HEK293 (cell line): ENCODE data around the gene SAMD4B.

Experiments used
- IKZF3 ChIP-seq: fragments of 450-650 bp; IDR thresholded peaks from 2 replicates; pipeline ENCODE4 v1.5.0; 2018; ENCODE audit warnings: missing biosample characterization, mild to moderate bottlenecking, missing genetic modification characterization, moderate library complexity
- KLF10 ChIP-seq: fragments of 450-650 bp; IDR thresholded peaks from 2 replicates; pipeline ENCODE4 v1.5.1; 2018; ENCODE audit warnings: missing biosample characterization, mild to moderate bottlenecking, missing genetic modification characterization
- KLF8 ChIP-seq: fragments of 450-650 bp; formaldehyde crosslinking; IDR thresholded peaks from 2 replicates; pipeline ENCODE4 v1.5.1; 2016; ENCODE audit warnings: missing biosample characterization, missing genetic modification characterization
- OVOL3 ChIP-seq: fragments of 450-650 bp; formaldehyde crosslinking; IDR thresholded peaks from 2 replicates; pipeline ENCODE4 v1.5.1; 2016; ENCODE audit warnings: missing biosample characterization, missing genetic modification characterization
- SALL2 ChIP-seq: fragments of 450-650 bp; formaldehyde crosslinking; IDR thresholded peaks from 2 replicates; pipeline ENCODE4 v1.5.0; 2017; ENCODE audit warnings: missing biosample characterization, mild to moderate bottlenecking, missing genetic modification characterization, borderline replicate concordance
- SCRT2 ChIP-seq: fragments of 450-650 bp; formaldehyde crosslinking; IDR thresholded peaks from 2 replicates; pipeline ENCODE4 v1.5.1; 2016; ENCODE audit warnings: missing biosample characterization, missing genetic modification characterization
- ZNF112 ChIP-seq: fragments of 450-650 bp; formaldehyde crosslinking; IDR thresholded peaks from 2 replicates; pipeline ENCODE4 v1.5.0; 2017; ENCODE audit warnings: missing biosample characterization, missing genetic modification characterization
- ZNF114 ChIP-seq: fragments of 450-650 bp; formaldehyde crosslinking; IDR thresholded peaks from 2 replicates; pipeline ENCODE4 v1.5.0; 2017; ENCODE audit warnings: missing biosample characterization, missing genetic modification characterization
- ZNF239 ChIP-seq: fragments of 450-650 bp; formaldehyde crosslinking; IDR thresholded peaks from 2 replicates; pipeline ENCODE4 v1.5.1; 2016; ENCODE audit warnings: missing biosample characterization, missing genetic modification characterization
- ZNF24 ChIP-seq: fragments of 450-650 bp; formaldehyde crosslinking; IDR thresholded peaks from 2 replicates; pipeline ENCODE4 v1.5.1; 2016; ENCODE audit warnings: missing biosample characterization, missing genetic modification characterization
- ZNF341 ChIP-seq: fragments of 450-650 bp; formaldehyde crosslinking; IDR thresholded peaks from 2 replicates; pipeline ENCODE4; 2016; ENCODE audit warnings: low read depth, missing biosample characterization, missing genetic modification characterization
- ZNF37A ChIP-seq: fragments of 450-650 bp; IDR thresholded peaks from 2 replicates; pipeline ENCODE4 v1.5.1; 2018; ENCODE audit warnings: missing biosample characterization, missing genetic modification characterization
- ZNF501 ChIP-seq: fragments of 450-650 bp; formaldehyde crosslinking; IDR thresholded peaks from 2 replicates; pipeline ENCODE4 v1.5.1; 2016; ENCODE audit warnings: missing biosample characterization, missing genetic modification characterization
- ZNF510 ChIP-seq: fragments of 450-650 bp; formaldehyde crosslinking; IDR thresholded peaks from 2 replicates; pipeline ENCODE4 v1.5.1; 2018; ENCODE audit warnings: mild to moderate bottlenecking, missing genetic modification characterization, missing biosample characterization; ENCODE audit not compliant: insufficient replicate concordance
- ZNF521 ChIP-seq: fragments of 450-650 bp; formaldehyde crosslinking; IDR thresholded peaks from 2 replicates; pipeline ENCODE4 v1.5.1; 2017; ENCODE audit warnings: missing biosample characterization, mild to moderate bottlenecking, missing genetic modification characterization
- ZNF555 ChIP-seq: fragments of 450-650 bp; formaldehyde crosslinking; conservative IDR thresholded peaks from 2 replicates; pipeline ENCODE4 v1.5.1; 2017; ENCODE audit warnings: missing biosample characterization, mild to moderate bottlenecking, missing genetic modification characterization, inconsistent platforms
- ZNF585B ChIP-seq: fragments of 450-650 bp; formaldehyde crosslinking; IDR thresholded peaks from 2 replicates; pipeline ENCODE4 v1.5.1; 2016; ENCODE audit warnings: missing biosample characterization, missing genetic modification characterization
- ZNF768 ChIP-seq: fragments of 450-650 bp; formaldehyde crosslinking; IDR thresholded peaks from 2 replicates; pipeline ENCODE4 v1.5.1; 2018; ENCODE audit warnings: missing biosample characterization, mild to moderate bottlenecking, missing genetic modification characterization
- ZSCAN23 ChIP-seq: fragments of 450-650 bp; formaldehyde crosslinking; IDR thresholded peaks from 2 replicates; pipeline ENCODE4 v1.5.1; 2016; ENCODE audit warnings: missing biosample characterization, missing genetic modification characterization
- TF ChIP-seq, protein P1 (sequence below): fragments of 450-650 bp; formaldehyde crosslinking; conservative IDR thresholded peaks from 2 replicates; pipeline ENCODE4 v1.5.1; 2016; ENCODE audit warnings: low read depth, missing biosample characterization, missing genetic modification characterization
- TF ChIP-seq, protein P2 (sequence below): fragments of 450-650 bp; IDR thresholded peaks from 2 replicates; pipeline ENCODE4 v1.5.1; 2018; ENCODE audit warnings: missing biosample characterization, missing genetic modification characterization
- TF ChIP-seq, protein P3 (sequence below): fragments of 450-650 bp; formaldehyde crosslinking; IDR thresholded peaks from 2 replicates; pipeline ENCODE4; 2016; ENCODE audit warnings: missing biosample characterization, missing genetic modification characterization
- TF ChIP-seq, protein P4 (sequence below): fragments of 450-650 bp; formaldehyde crosslinking; optimal IDR thresholded peaks from 2 replicates; pipeline ENCODE3; 2016; ENCODE audit warnings: missing biosample characterization, mild to moderate bottlenecking, missing genetic modification characterization
- TF ChIP-seq, protein P5 (sequence below): fragments of 450-650 bp; formaldehyde crosslinking; IDR thresholded peaks from 2 replicates; pipeline ENCODE4 v1.5.1; 2016; ENCODE audit warnings: missing biosample characterization, missing genetic modification characterization
- TF ChIP-seq, protein P6 (sequence below): fragments of 450-650 bp; formaldehyde crosslinking; IDR thresholded peaks from 2 replicates; pipeline ENCODE4 v1.5.1; 2016; ENCODE audit warnings: missing biosample characterization, missing genetic modification characterization
- TF ChIP-seq, protein P7 (sequence below): fragments of 450-650 bp; formaldehyde crosslinking; IDR thresholded peaks from 2 replicates; pipeline ENCODE4 v1.5.1; 2016; ENCODE audit warnings: missing biosample characterization, missing genetic modification characterization
- TF ChIP-seq, protein P8 (sequence below): fragments of 450-650 bp; formaldehyde crosslinking; IDR thresholded peaks from 2 replicates; pipeline ENCODE4 v1.5.1; 2016; ENCODE audit warnings: missing biosample characterization, missing genetic modification characterization

The SAMD4B gene

DNA sequence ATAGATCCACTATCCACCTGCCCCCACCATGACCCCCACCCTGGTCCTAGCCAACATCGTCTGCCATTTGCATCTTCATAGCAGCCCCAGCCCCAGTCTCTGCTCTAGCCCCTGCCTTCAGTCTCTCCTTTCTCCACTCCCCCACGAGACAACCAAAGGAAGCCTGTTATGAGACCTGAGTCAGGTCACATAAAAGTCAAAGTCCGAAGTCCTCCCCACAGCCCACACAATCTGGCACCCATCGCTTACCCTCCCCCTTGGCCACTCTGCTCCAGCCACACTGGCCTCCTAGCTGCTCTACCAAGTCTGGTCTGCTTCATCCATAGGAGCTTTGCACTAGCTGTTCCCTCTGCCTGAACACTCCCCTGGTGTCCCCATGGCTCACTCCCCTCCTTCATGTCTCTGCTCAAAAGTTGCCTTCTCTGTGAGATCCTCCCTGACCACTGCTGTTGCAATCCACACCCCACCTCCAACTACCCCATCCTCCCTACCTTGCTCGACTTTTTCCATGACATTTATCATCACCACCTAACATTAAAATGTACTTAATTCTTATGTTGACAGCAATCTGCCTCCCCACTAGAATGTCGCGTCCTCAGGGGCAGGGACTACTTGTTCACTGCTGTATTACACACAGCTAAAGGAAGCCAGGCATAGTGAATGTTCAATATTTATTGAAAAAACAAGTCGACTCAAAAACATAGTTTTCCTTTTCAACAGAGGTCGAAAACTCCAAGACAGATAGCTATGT is 69.0 kb downstream of the SAMD4B start (continued):
- TF ChIP-seq ZNF239 (tag by site-specific recombination), result no peak
- TF ChIP-seq, protein P1, sequence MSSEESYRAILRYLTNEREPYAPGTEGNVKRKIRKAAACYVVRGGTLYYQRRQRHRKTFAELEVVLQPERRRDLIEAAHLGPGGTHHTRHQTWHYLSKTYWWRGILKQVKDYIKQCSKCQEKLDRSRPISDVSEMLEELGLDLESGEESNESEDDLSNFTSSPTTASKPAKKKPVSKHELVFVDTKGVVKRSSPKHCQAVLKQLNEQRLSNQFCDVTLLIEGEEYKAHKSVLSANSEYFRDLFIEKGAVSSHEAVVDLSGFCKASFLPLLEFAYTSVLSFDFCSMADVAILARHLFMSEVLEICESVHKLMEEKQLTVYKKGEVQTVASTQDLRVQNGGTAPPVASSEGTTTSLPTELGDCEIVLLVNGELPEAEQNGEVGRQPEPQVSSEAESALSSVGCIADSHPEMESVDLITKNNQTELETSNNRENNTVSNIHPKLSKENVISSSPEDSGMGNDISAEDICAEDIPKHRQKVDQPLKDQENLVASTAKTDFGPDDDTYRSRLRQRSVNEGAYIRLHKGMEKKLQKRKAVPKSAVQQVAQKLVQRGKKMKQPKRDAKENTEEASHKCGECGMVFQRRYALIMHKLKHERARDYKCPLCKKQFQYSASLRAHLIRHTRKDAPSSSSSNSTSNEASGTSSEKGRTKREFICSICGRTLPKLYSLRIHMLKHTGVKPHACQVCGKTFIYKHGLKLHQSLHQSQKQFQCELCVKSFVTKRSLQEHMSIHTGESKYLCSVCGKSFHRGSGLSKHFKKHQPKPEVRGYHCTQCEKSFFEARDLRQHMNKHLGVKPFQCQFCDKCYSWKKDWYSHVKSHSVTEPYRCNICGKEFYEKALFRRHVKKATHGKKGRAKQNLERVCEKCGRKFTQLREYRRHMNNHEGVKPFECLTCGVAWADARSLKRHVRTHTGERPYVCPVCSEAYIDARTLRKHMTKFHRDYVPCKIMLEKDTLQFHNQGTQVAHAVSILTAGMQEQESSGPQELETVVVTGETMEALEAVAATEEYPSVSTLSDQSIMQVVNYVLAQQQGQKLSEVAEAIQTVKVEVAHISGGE (tag by site-specific recombination), result 0 out of 2 replicates have a peak, but pooled peaks have one; percentile 39
- TF ChIP-seq SCRT2, result no peak
- no peak for TF ChIP-seq ZNF37A (tag by site-specific recombination)
- TF ChIP-seq, protein P2, sequence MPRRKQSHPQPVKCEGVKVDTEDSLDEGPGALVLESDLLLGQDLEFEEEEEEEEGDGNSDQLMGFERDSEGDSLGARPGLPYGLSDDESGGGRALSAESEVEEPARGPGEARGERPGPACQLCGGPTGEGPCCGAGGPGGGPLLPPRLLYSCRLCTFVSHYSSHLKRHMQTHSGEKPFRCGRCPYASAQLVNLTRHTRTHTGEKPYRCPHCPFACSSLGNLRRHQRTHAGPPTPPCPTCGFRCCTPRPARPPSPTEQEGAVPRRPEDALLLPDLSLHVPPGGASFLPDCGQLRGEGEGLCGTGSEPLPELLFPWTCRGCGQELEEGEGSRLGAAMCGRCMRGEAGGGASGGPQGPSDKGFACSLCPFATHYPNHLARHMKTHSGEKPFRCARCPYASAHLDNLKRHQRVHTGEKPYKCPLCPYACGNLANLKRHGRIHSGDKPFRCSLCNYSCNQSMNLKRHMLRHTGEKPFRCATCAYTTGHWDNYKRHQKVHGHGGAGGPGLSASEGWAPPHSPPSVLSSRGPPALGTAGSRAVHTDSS (tag by site-specific recombination), result no peak
- TF ChIP-seq, protein P3, sequence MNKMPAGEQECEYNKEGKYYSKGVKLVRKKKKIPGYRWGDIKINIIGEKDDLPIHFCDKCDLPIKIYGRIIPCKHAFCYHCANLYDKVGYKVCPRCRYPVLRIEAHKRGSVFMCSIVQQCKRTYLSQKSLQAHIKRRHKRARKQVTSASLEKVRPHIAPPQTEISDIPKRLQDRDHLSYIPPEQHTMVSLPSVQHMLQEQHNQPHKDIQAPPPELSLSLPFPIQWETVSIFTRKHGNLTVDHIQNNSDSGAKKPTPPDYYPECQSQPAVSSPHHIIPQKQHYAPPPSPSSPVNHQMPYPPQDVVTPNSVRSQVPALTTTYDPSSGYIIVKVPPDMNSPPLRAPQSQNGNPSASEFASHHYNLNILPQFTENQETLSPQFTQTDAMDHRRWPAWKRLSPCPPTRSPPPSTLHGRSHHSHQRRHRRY (tag by site-specific recombination), result peak; percentile 25; the same call in 1 of the 2 replicates
- TF ChIP-seq ZNF501 (tag by site-specific recombination), result no peak
- TF ChIP-seq, protein P4, sequence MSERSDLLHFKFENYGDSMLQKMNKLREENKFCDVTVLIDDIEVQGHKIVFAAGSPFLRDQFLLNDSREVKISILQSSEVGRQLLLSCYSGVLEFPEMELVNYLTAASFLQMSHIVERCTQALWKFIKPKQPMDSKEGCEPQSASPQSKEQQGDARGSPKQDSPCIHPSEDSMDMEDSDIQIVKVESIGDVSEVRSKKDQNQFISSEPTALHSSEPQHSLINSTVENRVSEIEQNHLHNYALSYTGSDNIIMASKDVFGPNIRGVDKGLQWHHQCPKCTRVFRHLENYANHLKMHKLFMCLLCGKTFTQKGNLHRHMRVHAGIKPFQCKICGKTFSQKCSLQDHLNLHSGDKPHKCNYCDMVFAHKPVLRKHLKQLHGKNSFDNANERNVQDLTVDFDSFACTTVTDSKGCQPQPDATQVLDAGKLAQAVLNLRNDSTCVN (tag by site-specific recombination), result no peak
- no peak for TF ChIP-seq ZNF768 (tag by site-specific recombination)
- no peak for TF ChIP-seq OVOL3
- no peak for TF ChIP-seq KLF8 (tag by site-specific recombination)
- no peak for TF ChIP-seq SALL2 (tag by site-specific recombination)
- TF ChIP-seq ZNF585B (tag by site-specific recombination), result no peak
- TF ChIP-seq, protein P5, sequence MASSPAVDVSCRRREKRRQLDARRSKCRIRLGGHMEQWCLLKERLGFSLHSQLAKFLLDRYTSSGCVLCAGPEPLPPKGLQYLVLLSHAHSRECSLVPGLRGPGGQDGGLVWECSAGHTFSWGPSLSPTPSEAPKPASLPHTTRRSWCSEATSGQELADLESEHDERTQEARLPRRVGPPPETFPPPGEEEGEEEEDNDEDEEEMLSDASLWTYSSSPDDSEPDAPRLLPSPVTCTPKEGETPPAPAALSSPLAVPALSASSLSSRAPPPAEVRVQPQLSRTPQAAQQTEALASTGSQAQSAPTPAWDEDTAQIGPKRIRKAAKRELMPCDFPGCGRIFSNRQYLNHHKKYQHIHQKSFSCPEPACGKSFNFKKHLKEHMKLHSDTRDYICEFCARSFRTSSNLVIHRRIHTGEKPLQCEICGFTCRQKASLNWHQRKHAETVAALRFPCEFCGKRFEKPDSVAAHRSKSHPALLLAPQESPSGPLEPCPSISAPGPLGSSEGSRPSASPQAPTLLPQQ, result no peak
- TF ChIP-seq IKZF3 (tag by site-specific recombination), result no peak
- no peak for TF ChIP-seq ZNF112 (tag by site-specific recombination)
- no peak for TF ChIP-seq ZNF521
- no peak for TF ChIP-seq ZSCAN23 (tag by site-specific recombination)
- TF ChIP-seq ZNF24 (tag by site-specific recombination), result no peak
- TF ChIP-seq ZNF510 (tag by site-specific recombination), result no peak
- TF ChIP-seq, protein P6, sequence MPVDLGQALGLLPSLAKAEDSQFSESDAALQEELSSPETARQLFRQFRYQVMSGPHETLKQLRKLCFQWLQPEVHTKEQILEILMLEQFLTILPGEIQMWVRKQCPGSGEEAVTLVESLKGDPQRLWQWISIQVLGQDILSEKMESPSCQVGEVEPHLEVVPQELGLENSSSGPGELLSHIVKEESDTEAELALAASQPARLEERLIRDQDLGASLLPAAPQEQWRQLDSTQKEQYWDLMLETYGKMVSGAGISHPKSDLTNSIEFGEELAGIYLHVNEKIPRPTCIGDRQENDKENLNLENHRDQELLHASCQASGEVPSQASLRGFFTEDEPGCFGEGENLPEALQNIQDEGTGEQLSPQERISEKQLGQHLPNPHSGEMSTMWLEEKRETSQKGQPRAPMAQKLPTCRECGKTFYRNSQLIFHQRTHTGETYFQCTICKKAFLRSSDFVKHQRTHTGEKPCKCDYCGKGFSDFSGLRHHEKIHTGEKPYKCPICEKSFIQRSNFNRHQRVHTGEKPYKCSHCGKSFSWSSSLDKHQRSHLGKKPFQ (tag by site-specific recombination), result no peak
- no peak for TF ChIP-seq ZNF555 (tag by site-specific recombination)
- TF ChIP-seq KLF10 (tag by site-specific recombination), result no peak
- TF ChIP-seq, protein P7, sequence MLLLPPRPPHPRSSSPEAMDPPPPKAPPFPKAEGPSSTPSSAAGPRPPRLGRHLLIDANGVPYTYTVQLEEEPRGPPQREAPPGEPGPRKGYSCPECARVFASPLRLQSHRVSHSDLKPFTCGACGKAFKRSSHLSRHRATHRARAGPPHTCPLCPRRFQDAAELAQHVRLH (tag by site-specific recombination), result no peak
- peak; percentile 98 for TF ChIP-seq ZNF341 (tag by site-specific recombination)
- TF ChIP-seq ZNF114, result no peak
- TF ChIP-seq, protein P8, sequence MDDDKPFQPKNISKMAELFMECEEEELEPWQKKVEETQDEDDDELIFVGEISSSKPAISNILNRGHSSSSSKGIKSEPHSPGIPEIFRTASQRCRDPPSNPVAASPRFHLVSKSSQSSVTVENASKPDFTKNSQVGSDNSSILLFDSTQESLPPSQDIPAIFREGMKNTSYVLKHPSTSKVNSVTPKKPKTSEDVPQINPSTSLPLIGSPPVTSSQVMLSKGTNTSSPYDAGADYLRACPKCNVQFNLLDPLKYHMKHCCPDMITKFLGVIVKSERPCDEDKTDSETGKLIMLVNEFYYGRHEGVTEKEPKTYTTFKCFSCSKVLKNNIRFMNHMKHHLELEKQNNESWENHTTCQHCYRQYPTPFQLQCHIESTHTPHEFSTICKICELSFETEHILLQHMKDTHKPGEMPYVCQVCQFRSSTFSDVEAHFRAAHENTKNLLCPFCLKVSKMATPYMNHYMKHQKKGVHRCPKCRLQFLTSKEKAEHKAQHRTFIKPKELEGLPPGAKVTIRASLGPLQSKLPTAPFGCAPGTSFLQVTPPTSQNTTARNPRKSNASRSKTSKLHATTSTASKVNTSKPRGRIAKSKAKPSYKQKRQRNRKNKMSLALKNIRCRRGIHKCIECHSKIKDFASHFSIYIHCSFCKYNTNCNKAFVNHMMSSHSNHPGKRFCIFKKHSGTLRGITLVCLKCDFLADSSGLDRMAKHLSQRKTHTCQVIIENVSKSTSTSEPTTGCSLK (tag by site-specific recombination), result no peak
